HepG2 (cell line): ENCODE data around the gene NXNL2. TPM values are rescaled to one million over a fixed set of nuclear protein-coding genes. Genes with fewer than 3 reads are reported as not detected.

Experiments
- ATAC-seq: fragments of 200-7000 bp; cut with Tn5 transposase; 3 replicates; pipeline ENCODE4 v1.9.1; 2020; ENCODE audit warnings: mild to moderate bottlenecking, moderate library complexity
- BruUV-seq: library from RNA; stranded (reverse); fragments of 400-500 nt; replicated peaks from 2 replicates; lab custom pipeline; 2021; lab: Mats Ljungman, UMichigan
- CTCF ChIA-PET: fragments of 300-600 bp; formaldehyde crosslinking; extraction: SDS; loops from one replicate; lab custom pipeline; 2021; ENCODE audit warnings: low total read pairs, inconsistent platforms, low intra/inter-chr PET ratio; lab: Yijun Ruan, JAX
- POLR2A ChIA-PET: fragments of 350-600 bp; sonication (Branson Sonifier 250); formaldehyde crosslinking; loops from one replicate; lab custom pipeline; 2020; ENCODE audit warnings: antibody characterized with exemption, inconsistent platforms; lab: Yijun Ruan, JAX
- DNase-seq: peaks from one replicate; pipeline ENCODE4 v3.0.0-alpha.2; 2015; ENCODE audit warnings: low spot score
- FAIRE-seq: peaks from 3 replicates; lab custom pipeline; 2011; peaks lifted over from hg19 to GRCh38; lab: Jason Lieb, UNC
- H2AFZ ChIP-seq: one replicate; pipeline ENCODE4 v1.6.1; 2011; ENCODE audit warnings: low read length, inconsistent platforms
- H3K27ac ChIP-seq: fragments of 300-600 bp; 3 replicates; pipeline ENCODE4 v1.8.0; 2011; ENCODE audit warnings: mixed run types, mild to moderate bottlenecking, mixed read lengths, low read length, inconsistent platforms; ENCODE audit not compliant: insufficient read depth; ENCODE audit errors: extremely low read length
- H3K27me3 ChIP-seq, 2 experiments: fragments of 200-600 bp in 1 of 2; 2 replicates in 1 of 2; 3 replicates in 1 of 2; pipeline versions ENCODE4 v1.6.0 to v1.8.0; 2011; ENCODE audit warnings: low read length in 2 of 2, mild to moderate bottlenecking in 2 of 2, moderate library complexity in 2 of 2, inconsistent platforms in 1 of 2; ENCODE audit not compliant: insufficient read depth in 2 of 2, control insufficient read depth in 1 of 2
- H3K36me3 ChIP-seq, 2 experiments: fragments of 200-600 bp in 1 of 2; replicated peaks in 1 of 2; 2 replicates in 1 of 2; 3 replicates in 1 of 2; pipeline versions ENCODE4 v1.5.1 to v1.8.0; 2011; ENCODE audit warnings: low read length in 2 of 2, inconsistent platforms in 1 of 2; ENCODE audit not compliant: insufficient read depth in 2 of 2, control insufficient read depth in 1 of 2
- H3K4me1 ChIP-seq: 2 replicates; pipeline ENCODE4 v1.5.1; 2012; ENCODE audit warnings: low read length, inconsistent platforms; ENCODE audit not compliant: insufficient read depth
- H3K4me2 ChIP-seq: 2 replicates; pipeline ENCODE4 v1.6.0; 2011; ENCODE audit warnings: low read depth, low read length, inconsistent platforms
- H3K4me3 ChIP-seq, 3 experiments: fragments of 200-600 bp in 1 of 3; sonication (generic), shearing (Covaris generic) in 1 of 3; replicated peaks in 1 of 3; 2 replicates each; pipeline ENCODE4 v1.5.1; 2011 to 2016; ENCODE audit warnings: low read length in 3 of 3, inconsistent platforms in 2 of 3, low read depth in 2 of 3, mild to moderate bottlenecking in 2 of 3, control low read depth in 1 of 3, mixed read lengths in 1 of 3; ENCODE audit not compliant: insufficient read depth in 1 of 3
- H3K79me2 ChIP-seq: one replicate; pipeline ENCODE4 v1.6.1; 2011; ENCODE audit warnings: low read length, inconsistent platforms; ENCODE audit not compliant: insufficient read depth
- H3K9ac ChIP-seq: 2 replicates; pipeline ENCODE4 v1.6.0; 2011; ENCODE audit warnings: mild to moderate bottlenecking, low read depth, low read length, inconsistent platforms; ENCODE audit not compliant: insufficient read depth
- H3K9me3 ChIP-seq: 2 replicates; pipeline ENCODE4 v1.5.1; 2012; ENCODE audit warnings: mild to moderate bottlenecking, low read length
- H4K20me1 ChIP-seq: 2 replicates; pipeline ENCODE4 v1.6.0; 2011; ENCODE audit warnings: inconsistent platforms, mild to moderate bottlenecking, low read length, moderate library complexity; ENCODE audit not compliant: insufficient read depth
- CENPX ChIP-seq: sonication (generic); formaldehyde crosslinking; IDR thresholded peaks from 2 replicates; pipeline ENCODE4 v1.9.0; 2021; ENCODE audit warnings: mild to moderate bottlenecking, missing genetic modification reagents, moderate library complexity
- HOXA5 ChIP-seq: sonication (generic); formaldehyde crosslinking; IDR thresholded peaks from 2 replicates; pipeline ENCODE4 v1.4.0; 2020; ENCODE audit warnings: missing genetic modification reagents
- ZBTB38 ChIP-seq: sonication (generic); formaldehyde crosslinking; IDR thresholded peaks from 2 replicates; pipeline ENCODE4 v1.5.1; 2020; ENCODE audit warnings: mild to moderate bottlenecking, missing genetic modification reagents
- ZBTB7A ChIP-seq: sonication (generic); formaldehyde crosslinking; IDR thresholded peaks from 2 replicates; pipeline ENCODE4 v1.8.0; 2022; ENCODE audit warnings: mild to moderate bottlenecking, missing genetic modification reagents
- ZNF670 ChIP-seq: sonication (generic); formaldehyde crosslinking; IDR thresholded peaks from 2 replicates; pipeline ENCODE4 v1.8.0; 2022; ENCODE audit warnings: mild to moderate bottlenecking, missing genetic modification reagents, borderline replicate concordance
- ZNF841 ChIP-seq: sonication (generic); formaldehyde crosslinking; IDR thresholded peaks from 2 replicates; pipeline ENCODE4 v1.8.1; 2023; ENCODE audit warnings: missing genetic modification reagents, borderline replicate concordance
- WGBS: methylation state at CpG from one replicate; pipeline ENCODE4 v1.1.6; 2017; ENCODE audit warnings: low lambda C conversion rate; 5-methylcytosine and 5-hydroxymethylcytosine counted together
- in situ Hi-C: cut with HindIII; loops from 2 replicates; pipeline ENCODE4 v1.10.0; 2017; ENCODE audit warnings: low pct_unique_long_range_greater_than_20kb; ENCODE audit not compliant: extremely low pct_ligation_motif_present
- intact Hi-C: fragments of 100-400 bp; cut with micrococcal nuclease; formaldehyde crosslinking; loops from one replicate; pipeline ENCODE4 v1.10.0; 2022; ENCODE audit not compliant: unreplicated experiment
- polyA plus RNA-seq, 8 experiments: library from polyadenylated mRNA; depleted of rRNA in 3 of 8; stranded (reverse) in 7 of 8; unstranded in 1 of 8; fragments of >200 nt; fragmentation: Illumina TruSeq in 4 of 8; extraction: Trizol in 4 of 8; gene quantifications; 2 replicates each; pipeline versions ENCODE4 v1.2.1 to v1.2.3, GENCODE V29; 2011 to 2016; ENCODE audit warnings: low read depth in 4 of 8, missing spikeins in 1 of 8, mixed read lengths in 1 of 8; ENCODE audit not compliant: insufficient read depth in 1 of 8
- total RNA-seq, 5 experiments: library from RNA; depleted of rRNA; stranded (reverse); fragments of >200 nt; fragmentation: Illumina TruSeq; extraction: Trizol; gene quantifications; 2 replicates each; pipeline ENCODE4 v1.2.3, GENCODE V29; 2016; ENCODE audit warnings: low read depth in 1 of 5
- TF ChIP-seq, protein P1 (sequence below): sonication (generic); formaldehyde crosslinking; IDR thresholded peaks from 2 replicates; pipeline ENCODE4 v1.5.1; 2020; ENCODE audit warnings: mild to moderate bottlenecking, missing genetic modification reagents, borderline replicate concordance
- TF ChIP-seq, protein P2 (sequence below): sonication (generic); formaldehyde crosslinking; IDR thresholded peaks from 2 replicates; pipeline ENCODE4 v1.4.0; 2020; ENCODE audit warnings: missing genetic modification reagents

NXNL2 gene
- total and polyA plus RNA-seq, 2 of the 13 experiments (the other 11 are each of a cell fraction or from before 2014, with no cell fraction given): not detected

DNA sequence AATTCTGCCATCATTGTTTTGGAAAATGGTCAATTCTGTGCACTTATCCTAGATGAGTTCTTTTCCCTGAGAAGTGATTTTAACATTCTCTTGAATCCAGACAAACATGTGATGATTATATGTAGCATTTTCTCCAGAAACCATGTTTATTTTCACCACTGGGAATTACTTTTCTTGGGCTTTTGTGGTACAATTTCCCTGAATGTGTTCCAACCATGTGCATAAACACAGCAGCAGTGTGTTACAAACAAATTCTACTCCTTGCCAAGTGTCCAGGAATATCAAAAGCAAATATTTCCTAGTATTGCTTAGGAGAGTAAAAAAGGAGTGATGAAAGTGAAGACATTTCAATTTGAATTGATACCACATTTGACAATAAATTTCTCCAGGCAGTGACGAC is 50.4 kb downstream of the NXNL2 start:
- ATAC-seq (no peak), DNase-seq (no peak), FAIRE-seq (no peak)
- intact Hi-C loops (no loop called here), in situ Hi-C loops (no loop called here)
- Histone ChIP-seq H3K27ac (no peak overlapping the region), H3K79me2 (no peaks in the 10 kb centered on the region), H2AFZ (no peak overlapping the region), H4K20me1 (no peaks in the 10 kb centered on the region), H3K9ac (no peak overlapping the region), H3K9me3 (no peaks in the 10 kb centered on the region), H3K4me1 (no peaks in the 10 kb centered on the region), H3K36me3 (no peaks in the 10 kb centered on the region), H3K27me3 (peaks cover 2 to 17% of the 10 kb centered on the region in 2 experiments; a peak in 2 of 5 replicates), H3K4me2 (no peak overlapping the region), H3K4me3 (no peak overlapping the region)
- BruUV-seq: no TSS peak
- 0% methylated on average over 1 of the region's 1 CpG for WGBS
- POLR2A ChIA-PET: no interaction called here
- TF ChIP-seq ZBTB38 (CRISPR knock-in tag): no peak
- no peak for TF ChIP-seq HOXA5 (CRISPR knock-in tag)
- TF ChIP-seq CENPX (CRISPR knock-in tag): no peak
- TF ChIP-seq, protein P1, sequence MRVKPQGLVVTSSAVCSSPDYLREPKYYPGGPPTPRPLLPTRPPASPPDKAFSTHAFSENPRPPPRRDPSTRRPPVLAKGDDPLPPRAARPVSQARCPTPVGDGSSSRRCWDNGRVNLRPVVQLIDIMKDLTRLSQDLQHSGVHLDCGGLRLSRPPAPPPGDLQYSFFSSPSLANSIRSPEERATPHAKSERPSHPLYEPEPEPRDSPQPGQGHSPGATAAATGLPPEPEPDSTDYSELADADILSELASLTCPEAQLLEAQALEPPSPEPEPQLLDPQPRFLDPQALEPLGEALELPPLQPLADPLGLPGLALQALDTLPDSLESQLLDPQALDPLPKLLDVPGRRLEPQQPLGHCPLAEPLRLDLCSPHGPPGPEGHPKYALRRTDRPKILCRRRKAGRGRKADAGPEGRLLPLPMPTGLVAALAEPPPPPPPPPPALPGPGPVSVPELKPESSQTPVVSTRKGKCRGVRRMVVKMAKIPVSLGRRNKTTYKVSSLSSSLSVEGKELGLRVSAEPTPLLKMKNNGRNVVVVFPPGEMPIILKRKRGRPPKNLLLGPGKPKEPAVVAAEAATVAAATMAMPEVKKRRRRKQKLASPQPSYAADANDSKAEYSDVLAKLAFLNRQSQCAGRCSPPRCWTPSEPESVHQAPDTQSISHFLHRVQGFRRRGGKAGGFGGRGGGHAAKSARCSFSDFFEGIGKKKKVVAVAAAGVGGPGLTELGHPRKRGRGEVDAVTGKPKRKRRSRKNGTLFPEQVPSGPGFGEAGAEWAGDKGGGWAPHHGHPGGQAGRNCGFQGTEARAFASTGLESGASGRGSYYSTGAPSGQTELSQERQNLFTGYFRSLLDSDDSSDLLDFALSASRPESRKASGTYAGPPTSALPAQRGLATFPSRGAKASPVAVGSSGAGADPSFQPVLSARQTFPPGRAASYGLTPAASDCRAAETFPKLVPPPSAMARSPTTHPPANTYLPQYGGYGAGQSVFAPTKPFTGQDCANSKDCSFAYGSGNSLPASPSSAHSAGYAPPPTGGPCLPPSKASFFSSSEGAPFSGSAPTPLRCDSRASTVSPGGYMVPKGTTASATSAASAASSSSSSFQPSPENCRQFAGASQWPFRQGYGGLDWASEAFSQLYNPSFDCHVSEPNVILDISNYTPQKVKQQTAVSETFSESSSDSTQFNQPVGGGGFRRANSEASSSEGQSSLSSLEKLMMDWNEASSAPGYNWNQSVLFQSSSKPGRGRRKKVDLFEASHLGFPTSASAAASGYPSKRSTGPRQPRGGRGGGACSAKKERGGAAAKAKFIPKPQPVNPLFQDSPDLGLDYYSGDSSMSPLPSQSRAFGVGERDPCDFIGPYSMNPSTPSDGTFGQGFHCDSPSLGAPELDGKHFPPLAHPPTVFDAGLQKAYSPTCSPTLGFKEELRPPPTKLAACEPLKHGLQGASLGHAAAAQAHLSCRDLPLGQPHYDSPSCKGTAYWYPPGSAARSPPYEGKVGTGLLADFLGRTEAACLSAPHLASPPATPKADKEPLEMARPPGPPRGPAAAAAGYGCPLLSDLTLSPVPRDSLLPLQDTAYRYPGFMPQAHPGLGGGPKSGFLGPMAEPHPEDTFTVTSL (CRISPR knock-in tag): no peak
- no peak for TF ChIP-seq ZNF841 (CRISPR knock-in tag)
- TF ChIP-seq, protein P2, sequence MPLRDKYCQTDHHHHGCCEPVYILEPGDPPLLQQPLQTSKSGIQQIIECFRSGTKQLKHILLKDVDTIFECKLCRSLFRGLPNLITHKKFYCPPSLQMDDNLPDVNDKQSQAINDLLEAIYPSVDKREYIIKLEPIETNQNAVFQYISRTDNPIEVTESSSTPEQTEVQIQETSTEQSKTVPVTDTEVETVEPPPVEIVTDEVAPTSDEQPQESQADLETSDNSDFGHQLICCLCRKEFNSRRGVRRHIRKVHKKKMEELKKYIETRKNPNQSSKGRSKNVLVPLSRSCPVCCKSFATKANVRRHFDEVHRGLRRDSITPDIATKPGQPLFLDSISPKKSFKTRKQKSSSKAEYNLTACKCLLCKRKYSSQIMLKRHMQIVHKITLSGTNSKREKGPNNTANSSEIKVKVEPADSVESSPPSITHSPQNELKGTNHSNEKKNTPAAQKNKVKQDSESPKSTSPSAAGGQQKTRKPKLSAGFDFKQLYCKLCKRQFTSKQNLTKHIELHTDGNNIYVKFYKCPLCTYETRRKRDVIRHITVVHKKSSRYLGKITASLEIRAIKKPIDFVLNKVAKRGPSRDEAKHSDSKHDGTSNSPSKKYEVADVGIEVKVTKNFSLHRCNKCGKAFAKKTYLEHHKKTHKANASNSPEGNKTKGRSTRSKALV (CRISPR knock-in tag): no peak
- TF ChIP-seq ZBTB7A (CRISPR knock-in tag): no peak
- TF ChIP-seq ZNF670: no peak
- CTCF ChIA-PET: no interaction called here
